ENCODE measurements around the gene TMEM8B.

DNA sequence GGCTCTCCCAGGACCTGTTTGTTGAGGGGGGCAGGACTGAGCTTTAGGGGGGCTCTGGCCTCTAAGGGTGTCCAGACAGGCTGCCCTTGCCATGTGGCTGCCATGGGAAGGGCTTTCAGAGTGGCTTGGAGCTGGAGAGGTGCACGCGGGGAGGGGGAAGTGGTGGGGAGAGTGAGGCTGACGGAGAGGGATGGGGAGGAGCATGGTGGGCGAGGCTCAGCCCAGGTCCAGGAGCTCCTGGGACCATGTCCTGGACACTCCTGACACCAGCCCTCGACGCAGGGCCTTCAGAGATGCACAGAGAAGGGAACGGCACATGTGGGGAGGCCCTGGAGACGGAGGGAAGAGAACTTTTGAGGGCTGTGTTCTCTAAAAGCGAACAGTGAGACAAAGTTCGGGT is 82.7 kb downstream of the TMEM8B start:
- no peak for TF ChIP-seq CTCF (IDR thresholded peaks at IDR 0.05; ENCODE audit: poor library complexity, severe bottlenecking)
- TF ChIP-seq TAF1 (IDR thresholded peaks at IDR 0.05; ENCODE audit: low read depth): no peak
- TF ChIP-seq POLR2AphosphoS5 (IDR thresholded peaks at IDR 0.05): no peak
- TF ChIP-seq SMC3 (conservative IDR thresholded peaks at IDR 0.05; ENCODE audit: poor library complexity): no peak
- TF ChIP-seq RAD21 (conservative IDR thresholded peaks at IDR 0.05): no peak
- TF ChIP-seq EP300 (conservative IDR thresholded peaks at IDR 0.05; ENCODE audit: poor library complexity, severe bottlenecking): no peak
- no peak for TF ChIP-seq EZH2 (IDR thresholded peaks at IDR 0.05; ENCODE audit: borderline replicate concordance, insufficient read depth, low read length, poor library complexity, severe bottlenecking)
- TF ChIP-seq, protein P1, sequence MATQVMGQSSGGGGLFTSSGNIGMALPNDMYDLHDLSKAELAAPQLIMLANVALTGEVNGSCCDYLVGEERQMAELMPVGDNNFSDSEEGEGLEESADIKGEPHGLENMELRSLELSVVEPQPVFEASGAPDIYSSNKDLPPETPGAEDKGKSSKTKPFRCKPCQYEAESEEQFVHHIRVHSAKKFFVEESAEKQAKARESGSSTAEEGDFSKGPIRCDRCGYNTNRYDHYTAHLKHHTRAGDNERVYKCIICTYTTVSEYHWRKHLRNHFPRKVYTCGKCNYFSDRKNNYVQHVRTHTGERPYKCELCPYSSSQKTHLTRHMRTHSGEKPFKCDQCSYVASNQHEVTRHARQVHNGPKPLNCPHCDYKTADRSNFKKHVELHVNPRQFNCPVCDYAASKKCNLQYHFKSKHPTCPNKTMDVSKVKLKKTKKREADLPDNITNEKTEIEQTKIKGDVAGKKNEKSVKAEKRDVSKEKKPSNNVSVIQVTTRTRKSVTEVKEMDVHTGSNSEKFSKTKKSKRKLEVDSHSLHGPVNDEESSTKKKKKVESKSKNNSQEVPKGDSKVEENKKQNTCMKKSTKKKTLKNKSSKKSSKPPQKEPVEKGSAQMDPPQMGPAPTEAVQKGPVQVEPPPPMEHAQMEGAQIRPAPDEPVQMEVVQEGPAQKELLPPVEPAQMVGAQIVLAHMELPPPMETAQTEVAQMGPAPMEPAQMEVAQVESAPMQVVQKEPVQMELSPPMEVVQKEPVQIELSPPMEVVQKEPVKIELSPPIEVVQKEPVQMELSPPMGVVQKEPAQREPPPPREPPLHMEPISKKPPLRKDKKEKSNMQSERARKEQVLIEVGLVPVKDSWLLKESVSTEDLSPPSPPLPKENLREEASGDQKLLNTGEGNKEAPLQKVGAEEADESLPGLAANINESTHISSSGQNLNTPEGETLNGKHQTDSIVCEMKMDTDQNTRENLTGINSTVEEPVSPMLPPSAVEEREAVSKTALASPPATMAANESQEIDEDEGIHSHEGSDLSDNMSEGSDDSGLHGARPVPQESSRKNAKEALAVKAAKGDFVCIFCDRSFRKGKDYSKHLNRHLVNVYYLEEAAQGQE (IDR thresholded peaks at IDR 0.05; ENCODE audit: borderline replicate concordance): no peak
- TF ChIP-seq MXI1 (conservative IDR thresholded peaks at IDR 0.05; ENCODE audit: poor library complexity, severe bottlenecking): no peak
